GM18907 (cell line): ENCODE measurements around the gene MSRB1.
"Not testable (repeated sequence)": the region's sequence is repeated elsewhere in the genome, so short reads cannot be mapped to it uniquely, and the experiment has no call there.

Experiments used
- ATAC-seq: cut with Tn5 transposase; IDR thresholded peaks from one replicate; pipeline ENCODE4 v1.9.1; 2021; ENCODE audit warnings: mild to moderate bottlenecking, moderate library complexity; ENCODE audit not compliant: unreplicated experiment

Gene MSRB1

DNA sequence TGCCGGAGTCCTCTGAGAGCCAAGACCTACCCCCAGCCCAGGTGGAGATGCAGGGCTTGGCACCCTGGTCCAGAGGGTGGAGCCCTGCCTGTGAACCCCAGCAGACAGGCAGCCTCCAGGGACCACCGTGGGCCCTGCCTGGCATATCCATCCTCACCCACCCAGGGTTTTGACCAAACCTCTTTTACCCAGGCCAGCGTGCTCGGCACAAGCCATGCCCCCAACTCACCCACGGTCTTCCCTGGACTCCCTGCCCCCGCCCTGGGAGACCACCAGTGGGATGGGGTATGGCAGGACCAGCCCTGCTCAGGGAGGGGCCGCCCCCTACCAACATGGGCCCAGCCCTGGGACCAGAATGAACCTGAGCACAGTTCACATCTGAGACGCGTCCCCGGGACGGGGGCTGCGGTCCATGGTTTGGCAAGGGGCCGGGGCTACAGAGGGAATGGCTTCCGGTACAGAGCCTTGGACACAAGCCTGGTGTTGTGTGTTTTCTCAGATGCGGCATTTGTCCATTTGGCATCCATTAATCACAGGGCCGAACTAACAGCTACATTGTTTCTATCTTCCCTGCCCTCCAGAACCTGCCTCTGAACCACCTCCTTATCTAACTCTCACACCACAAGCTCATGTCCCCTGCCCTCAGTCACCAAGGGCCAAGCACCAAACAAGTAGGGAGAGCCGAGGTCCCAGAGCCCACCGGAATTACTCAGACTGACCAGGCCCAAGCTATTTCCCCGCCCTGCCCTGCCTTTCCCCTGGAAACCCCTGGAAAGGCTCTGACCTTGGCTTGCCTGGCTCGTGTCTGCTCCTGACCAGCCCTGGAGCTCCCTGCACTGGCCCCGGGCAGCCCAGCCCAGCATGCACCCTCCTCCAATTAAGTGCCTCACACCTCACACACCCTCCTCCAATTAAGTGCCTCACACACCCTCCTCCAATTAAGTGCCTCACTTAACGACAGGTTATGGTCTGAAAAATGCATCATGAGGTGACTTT, 38.9 kb downstream of the MSRB1 start:
- ATAC-seq, result no peak

DNA sequence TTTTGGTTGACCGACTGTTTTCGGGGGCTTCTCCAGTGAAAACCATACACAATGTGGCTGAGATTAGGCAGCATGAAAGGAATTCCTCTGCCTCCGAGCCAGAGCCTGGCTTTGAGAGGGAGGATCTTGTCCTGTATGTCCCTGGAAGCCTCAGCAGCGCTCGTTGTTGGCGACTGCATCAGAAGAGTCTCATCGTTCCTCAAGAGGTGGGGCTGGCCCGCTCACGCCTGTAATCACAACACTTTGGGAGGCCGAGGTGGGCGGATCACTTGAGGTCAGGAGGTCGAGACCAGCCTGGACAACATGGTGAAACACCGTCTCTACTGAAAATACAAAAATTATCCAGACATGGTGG, 39.8 kb downstream of the MSRB1 start:
- ATAC-seq, result no peak

DNA sequence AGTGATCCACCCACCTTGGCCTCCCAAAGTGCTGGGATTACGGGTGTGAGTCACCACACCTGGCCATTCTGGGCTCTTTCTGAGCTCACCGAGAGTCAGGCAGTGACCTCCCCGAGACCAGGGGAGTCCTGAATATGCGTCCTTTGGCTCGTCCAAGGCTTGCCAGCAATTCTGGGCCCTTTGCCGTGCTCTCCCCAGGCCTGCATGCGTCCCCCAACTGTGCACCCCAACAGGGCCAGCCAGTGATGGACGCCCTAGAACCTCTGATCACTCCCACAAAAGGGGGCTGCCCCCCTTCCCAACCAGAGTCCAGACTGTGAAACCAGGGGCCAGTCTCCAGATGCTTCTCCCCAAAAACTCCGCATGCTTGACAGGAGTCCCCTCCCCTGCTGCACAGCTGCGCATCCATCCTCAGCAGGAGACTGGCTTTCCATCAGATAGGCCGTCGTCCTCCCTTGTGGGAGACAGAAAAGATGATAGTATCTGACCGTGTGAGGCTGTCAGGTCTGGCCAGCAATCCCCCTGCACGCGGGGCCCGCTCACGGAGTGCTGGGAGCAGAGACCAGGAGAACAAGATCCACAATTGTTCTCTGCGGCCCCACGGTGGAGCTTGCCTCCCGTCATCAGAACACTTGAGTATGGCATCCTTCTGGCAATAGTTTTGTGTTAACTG, 40.3 kb downstream of the MSRB1 start:
- ATAC-seq, result no peak

DNA sequence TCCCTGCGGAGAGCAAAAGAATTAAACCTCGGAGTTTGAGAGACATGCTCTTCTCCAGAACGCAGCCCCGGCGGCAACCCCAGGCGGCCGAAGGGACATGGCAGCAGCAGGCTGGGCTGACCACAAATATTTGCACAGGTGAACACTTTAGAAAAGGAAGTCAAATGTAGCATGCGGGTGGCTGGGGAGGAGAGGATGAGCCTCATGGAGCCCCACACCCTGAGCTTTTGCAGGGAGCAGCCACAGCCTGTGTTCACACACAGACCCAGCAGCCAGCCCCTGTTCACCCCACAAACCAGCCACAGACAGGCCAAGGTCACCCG, 42.6 kb downstream of the MSRB1 start:
- ATAC-seq, result no peak

GRCh38 chr16:1899641-1900451, 43.2 kb downstream of the MSRB1 start:
- no peak for ATAC-seq

DNA sequence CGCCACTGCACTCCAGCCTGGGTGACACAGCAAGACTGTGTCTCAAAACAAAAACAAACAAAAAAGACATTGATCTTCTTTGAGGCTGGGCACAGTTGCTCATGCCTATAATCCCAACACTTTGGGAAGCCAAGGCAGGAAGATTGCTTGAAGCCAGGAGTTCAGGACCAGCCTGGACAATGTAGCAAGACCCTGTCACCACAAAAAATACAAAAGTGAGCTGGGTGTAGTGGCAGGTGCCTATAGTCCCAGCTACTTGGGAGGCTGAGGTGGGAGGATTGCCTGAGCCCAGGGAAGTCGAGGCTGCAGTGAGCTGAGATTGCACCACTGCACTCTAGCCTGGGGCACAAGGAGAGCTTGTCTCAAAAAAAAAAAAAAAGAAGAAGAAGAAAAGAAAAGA, 45.3 kb downstream of the MSRB1 start:
- ATAC-seq, result not testable (repeated sequence)

- ATAC-seq, result no peak
Measured at GRCh38 chr16:1895949-1896675, 46.9 kb downstream of the MSRB1 start.

- ATAC-seq, result no peak
Measured at GRCh38 chr16:1895068-1895467, 47.9 kb downstream of the MSRB1 start.

GRCh38 chr16:1890708-1891050, 52.3 kb downstream of the MSRB1 start:
- ATAC-seq, result no peak

DNA sequence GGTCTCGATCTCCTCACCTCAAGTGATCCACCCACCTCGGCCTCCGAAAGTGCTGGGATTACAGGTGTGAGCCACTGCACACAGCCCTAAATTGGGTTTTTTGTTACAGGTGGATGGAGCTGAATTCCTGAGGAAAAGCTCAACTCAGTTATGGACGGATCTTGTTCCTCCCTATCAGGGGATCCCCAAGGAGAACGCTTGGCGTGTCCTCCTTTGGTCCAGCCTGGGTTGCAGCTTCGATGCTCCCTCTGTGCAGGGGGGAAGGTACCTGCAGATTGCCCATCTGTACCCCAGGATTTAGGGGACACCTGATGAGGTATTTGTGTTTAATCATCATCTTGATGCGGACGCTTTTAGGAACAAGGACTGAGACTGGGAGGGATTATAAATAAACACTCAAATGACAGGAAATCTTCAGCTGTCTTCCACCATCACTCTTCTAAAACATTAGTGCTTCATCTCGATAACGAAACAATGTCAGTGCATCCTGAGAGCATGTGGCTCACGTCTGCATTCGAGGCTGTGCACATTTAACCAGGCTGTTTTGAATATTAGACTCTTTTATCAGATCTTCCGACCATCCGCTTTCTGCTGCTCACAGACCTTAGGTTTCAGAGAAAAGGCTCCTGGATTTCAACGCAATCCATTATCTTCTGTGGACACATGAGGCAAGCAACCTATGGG, 52.8 kb downstream of the MSRB1 start:
- no peak for ATAC-seq
